HG03066 (cell line): Measurements from ENCODE around the gene SLAMF7.
"Not testable (repeated sequence)": the region's sequence is repeated elsewhere in the genome, so short reads cannot be mapped to it uniquely, and the experiment has no call there.

Experiments
- ATAC-seq: cut with Tn5 transposase; IDR thresholded peaks from one replicate; pipeline ENCODE4 v1.9.1; 2021; ENCODE audit warnings: low read depth; ENCODE audit not compliant: unreplicated experiment

The SLAMF7 gene

DNA sequence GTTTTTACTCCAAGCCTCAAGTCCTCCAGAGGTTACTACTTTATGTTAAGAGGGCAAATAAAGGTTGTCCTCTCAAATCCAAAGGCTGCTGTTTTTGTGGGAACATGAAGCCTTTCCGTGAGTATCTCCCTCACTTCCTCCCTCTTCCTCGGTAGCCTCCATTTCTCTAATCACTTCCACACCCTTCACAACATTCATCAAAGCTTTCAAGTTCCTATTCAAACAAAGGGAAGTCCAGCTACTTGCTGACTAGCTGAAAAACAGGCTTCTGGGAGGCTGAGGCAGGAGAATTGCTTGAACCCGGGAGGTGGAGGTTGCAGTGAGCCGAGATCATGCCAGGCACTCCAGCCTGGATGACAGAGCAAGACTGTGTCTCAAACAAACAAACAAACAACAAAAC is 20.8 kb upstream of the SLAMF7 start:
- no peak for ATAC-seq

DNA sequence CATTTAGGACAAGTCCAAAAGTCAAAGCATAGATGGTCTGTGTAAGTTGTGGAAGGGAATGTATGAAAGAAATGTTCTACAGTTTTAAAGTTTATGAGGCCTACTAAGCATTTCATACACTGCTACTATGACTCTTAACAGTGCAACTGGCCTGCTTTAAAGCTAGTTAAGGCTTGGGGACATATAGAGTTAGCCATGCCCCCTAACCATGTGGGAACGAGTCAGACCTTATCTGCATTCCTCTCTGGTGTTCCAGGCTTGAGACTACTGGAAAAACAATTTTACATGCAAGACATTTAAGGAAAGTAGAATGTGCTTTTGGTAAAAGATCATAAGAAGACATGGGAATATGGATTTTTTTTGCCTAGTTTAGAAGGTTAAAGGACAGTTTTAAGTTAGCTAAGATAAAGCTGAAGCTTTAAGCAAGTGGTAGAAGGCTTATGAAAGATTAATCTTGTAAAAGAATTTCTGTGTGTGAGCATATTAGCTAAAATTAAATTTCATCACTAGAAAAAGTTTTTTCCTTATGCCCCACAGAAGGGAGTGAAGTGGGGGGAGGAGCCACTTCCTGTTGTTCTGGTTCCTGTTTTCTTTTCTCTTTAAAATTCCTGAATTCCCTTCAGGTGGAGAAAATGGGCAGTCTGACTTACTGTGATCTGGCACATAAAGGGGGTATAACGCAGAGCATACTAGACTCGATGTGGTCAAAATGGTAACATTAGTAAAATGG is 18.5 kb upstream of the SLAMF7 start:
- ATAC-seq, result no peak

DNA sequence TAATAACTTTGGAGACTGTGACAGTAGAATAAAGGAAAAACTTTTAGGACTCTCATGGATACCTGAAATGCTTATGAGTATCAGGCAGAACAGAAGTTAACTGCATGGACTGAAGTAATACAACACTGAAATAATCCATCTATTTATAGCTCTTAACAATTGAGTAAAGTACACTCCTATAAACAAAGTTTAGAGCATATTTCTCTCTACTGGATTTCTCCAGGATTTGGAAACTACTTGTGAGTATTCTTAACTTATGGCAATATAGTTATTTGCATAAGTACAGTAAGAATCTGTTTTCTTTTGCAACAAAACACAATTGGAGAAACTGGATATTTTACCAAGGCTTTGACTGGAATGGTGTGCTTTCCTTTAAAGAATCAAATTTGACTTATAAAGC is 17.6 kb upstream of the SLAMF7 start:
- no peak for ATAC-seq

DNA sequence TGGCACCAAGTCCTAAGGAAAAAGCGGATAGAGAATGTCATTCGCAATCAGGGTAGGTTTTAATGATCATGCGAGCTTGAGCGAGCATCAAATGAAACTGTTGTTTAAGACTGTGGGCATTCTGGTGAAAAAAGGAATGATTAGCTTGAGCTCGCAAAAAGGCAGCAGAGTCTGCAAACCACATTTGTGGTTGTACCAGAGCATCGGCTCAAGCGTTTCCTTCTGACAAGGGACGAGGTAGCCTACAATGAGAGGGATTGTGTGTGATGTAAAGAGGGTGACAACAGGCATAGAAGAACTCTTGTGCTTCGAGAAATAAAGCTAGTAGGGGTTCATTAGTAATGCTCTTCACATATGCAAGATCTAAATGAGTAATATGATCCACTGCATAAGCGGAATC is 16.3 kb upstream of the SLAMF7 start:
- ATAC-seq, result no peak

DNA sequence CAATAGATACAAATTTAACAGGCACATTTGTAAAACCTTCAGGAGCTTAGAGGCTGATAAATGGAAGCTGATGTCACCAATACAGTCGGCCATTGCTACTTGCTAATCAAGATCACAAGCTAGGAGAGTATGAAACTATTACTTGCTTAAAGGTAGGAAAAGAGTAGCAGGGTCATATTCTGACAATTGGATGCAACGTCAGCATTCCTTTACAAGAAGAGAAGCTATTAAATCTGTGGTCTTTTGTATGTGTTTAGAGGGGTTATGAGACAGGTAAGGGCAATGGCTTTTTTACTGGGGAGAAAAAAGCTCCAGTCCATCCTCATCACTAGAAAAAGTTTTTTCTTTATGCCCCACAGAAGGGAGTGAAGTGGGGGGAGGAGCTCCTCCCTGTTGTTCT is 15.7 kb upstream of the SLAMF7 start:
- ATAC-seq, result no peak

DNA sequence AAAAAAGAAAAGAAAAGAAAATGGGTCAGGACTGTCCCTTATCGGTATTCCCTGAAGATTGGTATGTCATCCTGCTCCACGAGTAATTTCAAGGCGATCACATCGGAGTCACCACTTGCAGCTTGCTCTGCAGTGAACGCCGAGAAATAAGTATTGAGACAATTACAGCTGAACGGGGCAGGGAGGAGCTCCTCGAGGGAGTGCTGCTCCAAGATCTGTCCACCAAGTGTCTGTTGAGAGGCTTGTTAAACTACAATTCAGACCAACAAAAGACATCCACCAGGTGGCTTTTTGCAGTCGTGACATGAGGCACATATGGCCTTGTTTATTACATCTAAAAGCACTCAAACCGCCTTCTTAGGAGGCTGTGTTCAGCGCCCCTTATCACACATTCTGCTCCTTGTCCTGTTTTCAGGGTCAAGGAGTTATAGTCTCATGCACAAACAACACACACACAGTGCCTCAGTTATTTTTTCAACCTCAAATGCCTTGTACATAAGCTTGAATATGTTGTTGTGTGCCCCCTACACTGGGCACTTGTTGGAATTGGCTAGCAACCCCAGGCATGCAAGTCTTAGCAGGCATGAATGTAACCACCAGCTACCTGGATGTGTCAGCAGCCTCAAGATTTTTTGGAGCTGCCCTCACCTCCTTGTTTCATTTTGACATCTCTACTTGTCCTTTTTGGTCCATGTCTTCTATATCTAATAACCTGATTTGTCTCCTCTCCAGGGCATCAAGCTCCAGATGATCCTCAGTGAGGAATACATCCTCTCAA is 14.4 kb upstream of the SLAMF7 start:
- ATAC-seq, result no peak

DNA sequence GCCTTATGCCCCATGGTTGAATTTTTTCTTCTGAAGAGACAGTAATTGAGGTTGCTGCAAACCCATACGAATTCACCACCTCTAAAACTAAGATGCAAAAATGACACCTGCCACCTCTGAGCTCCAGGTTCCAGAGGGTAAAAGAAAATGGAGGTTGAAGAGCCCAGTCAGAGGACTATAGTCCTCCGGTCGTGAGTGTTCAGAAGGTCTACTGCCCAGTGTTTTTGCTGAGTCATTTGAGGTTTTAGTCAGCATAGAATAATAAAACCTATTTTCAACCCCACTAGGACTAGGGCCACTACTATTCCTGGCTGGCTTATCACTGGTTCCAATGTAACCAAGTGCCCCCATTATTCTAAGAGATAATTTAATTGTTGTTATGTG is 12.9 kb upstream of the SLAMF7 start:
- no peak for ATAC-seq

DNA sequence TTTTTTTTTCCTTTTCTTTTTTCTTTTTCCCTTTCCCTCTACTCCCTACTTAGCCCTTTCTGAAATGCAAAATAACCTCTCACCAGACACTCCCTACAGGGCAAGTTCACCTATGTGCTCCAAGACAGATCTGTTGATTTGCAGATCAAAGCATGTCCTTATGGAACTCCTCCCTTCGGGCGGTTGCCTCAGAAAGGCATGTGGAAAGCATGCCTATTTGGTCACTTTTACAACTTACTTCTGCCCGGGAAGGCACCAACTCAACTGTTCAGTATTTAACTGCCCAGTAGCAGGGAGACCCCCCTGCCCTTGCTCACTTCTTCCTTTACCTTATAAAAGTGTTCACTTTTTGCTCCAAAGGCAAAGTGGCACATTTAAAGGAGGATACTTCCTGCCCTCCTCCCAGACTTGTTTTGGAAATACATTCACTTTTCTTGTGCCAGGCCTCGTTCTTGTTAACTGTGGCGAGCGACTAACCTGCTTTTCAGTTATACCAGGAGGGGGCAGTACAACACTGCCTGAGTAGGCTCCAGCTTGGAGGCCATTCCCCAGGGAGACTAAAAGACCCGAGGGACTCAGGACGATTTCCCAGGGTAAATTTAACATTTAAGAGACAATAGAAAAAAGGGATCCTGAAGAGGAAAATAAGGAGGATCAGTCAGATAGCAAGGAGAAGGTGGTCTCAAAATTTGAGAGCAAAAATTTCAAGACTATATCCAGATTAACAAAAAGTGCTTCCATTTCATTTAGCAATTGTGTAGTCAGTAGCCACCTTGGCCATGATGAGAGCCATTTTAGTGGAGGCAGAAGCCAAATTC is 12.3 kb upstream of the SLAMF7 start:
- ATAC-seq, result peak; percentile 72

DNA sequence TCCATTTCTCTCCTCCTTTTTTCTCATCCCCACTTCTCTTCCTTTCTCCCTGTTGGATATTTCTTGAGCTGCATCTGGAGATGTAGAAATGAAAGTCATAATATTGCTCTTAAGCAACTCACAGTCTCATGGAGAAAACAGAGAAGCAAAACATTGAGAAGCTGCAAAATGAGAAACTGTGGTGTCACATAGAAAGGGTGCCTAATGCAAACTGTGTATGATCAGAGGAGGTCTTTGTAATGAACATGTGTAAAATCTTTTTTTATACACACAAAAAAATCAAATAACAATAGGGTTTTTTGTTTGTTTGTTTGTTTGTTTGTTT is 11.8 kb upstream of the SLAMF7 start:
- ATAC-seq, result no peak

DNA sequence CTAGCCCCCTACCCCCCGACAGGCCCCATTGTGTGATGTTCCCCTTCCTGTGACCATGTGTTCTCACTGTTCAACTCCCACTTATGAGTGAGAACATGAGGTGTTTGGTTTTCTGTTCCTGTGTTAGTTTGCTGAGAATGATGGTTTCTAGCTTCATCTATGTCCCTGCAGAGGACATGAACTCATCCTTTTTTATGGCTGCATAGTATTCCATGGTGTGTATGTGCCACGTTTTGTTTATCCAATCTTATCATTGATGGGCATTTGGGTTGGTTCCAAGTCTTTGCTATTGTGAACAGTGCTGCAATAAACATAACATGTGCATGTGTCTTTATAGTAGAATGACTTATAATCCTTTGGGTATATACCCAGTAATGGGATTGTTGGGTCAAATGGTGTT is 7.5 kb upstream of the SLAMF7 start:
- not testable (repeated sequence) for ATAC-seq

DNA sequence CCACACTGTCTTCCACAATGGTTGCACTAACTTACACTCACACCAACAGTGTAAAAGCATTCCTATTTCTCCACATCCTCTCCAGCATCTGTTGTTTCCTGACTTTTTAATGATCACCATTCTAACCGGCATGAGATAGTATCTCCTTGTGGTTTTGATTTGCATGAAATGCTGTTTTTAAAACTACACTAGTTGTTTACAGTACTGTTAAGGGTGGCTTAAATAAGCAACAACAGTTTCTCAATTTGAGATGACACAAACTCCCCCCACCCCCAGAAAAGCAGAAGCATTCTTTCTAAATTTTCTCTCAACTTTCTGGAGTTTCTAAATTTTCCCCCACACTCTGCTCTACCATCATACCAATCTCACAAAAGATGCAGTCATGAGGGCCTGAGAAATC is 7.1 kb upstream of the SLAMF7 start:
- ATAC-seq, result no peak

DNA sequence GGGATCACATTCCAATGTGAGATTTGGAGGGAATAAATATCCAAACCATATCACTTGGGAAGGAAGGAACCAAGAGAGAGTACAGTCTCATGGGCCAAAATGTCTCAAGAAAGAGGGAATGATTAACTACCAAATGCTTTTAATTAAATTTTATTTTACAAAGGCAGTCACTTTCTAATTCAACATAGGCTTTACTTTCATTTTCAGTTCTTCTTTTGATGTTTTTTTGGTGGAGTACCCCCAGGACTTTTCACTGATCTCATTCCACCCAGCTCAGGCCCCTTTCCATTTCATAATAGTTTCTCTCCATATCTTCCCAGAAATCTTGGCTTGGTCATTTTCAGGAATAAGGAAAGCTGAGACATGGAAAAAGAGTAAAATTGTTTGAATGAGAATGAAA is 5.1 kb upstream of the SLAMF7 start:
- no peak for ATAC-seq

DNA sequence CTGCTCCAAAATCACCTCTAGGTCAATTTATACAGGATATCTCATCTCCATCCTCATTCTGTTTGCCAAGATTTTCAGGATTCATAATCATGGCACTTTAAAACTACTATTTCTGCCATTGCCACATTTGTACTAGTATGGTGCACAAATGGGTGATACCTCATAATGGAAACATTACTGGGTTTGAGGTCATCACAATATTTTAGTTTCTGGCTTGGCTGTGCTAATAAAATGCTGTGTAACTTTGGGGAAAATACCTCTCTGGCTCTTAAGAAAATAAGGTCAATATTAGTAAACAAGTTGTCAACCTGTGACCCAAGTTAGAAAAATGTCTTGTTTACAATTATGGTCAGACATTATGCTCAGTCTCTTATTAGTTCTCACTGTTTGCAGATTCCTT is 4.7 kb upstream of the SLAMF7 start:
- ATAC-seq, result no peak

DNA sequence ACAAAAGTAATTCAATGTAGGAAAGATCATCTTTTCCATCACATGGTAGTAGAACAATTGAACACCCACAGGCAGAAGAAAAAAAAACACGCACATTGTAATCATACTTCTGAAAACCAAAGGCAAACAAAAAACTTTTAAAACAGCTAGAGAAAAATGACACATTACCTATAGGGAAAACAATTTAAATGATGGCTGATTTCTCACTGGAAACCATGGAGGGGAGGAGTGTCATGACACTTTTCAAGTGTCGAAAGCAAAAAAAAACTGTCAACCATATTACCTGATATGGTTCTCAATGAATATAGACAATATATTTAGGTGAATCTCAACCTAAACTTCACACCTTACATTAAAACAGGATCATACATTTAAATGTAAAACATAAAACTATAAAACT is 776 bp upstream of the SLAMF7 start:
- no peak for ATAC-seq

DNA sequence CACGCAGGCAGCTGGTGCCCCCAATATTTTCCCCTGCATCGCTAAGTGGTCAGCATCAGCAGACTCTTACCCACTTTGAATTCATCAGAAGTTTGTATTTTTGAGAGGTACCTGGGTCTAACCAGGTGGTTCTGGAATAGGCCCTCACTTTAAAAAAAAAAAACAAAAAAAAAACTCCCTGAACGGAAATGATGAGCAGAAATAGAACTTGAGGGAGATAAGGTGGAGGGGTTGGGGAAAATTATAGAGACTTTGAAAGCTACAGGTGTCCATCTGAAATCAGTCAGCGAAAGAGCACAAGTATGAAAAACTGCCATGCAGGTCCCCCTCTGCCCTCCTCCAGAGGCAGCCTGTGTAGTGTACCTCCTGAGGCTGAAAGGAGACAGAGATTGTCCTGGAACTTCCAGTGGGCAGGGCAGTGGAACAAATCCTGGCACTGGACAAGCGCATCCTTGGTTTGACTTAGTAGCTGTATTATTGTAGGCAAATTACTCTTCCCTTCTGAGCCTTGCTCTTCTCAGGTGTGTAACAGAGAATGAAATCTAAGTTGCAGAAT is 1.2 kb downstream of the SLAMF7 start:
- no peak for ATAC-seq

DNA sequence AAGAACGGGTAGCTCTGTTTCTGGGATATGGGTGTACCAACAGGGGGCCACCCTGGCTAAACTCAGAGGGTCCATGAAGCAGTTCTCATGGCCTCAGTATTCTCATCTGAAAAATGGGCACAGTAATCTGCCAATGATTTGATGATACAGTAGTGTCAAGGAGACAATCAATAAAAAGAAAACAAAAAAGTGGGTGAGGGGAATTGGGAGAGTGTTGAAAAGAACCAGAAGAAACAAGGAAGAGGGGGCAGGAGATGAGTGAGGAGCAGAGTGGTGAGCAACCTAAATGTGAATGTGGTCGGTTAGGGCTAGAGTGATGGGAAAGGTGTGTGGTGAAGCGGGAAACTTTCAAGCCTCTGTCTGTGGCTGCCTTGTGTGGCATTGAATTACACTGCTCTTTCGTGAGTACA is 2.0 kb downstream of the SLAMF7 start:
- ATAC-seq, result no peak

DNA sequence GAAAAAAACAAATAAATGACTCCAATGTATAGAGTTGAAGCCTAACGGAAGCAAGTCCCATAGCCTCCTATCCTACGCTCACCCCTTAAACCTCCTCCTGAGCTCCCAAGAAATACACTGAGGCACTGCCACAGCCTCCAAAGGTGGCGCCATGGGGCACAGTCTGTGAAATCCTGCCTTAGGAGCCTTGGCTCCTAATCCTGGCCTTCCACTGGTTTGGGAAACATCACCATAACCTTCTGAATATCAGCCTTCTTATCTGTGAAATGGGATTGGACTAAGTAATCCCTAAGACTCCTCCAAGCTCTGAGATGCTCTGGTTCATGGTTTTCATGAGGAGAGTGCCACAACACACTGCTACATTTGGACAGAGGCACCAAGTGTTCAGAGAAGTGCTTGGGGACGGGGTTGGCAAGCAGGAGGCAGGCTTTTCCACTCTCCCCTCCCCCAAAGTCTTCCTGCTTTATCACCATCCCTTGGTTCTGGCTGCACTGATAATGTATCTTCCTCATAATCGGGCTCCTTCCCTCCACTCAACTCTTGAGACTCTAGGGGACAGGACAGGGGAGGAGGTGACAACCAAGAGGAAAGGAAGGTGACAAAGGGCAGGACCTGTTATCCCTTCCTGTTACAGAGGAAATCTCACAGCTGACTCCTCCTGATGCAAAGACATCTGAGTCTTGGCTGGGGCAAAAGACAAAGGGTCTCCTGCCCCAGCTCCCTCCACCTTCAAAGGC is 2.7 kb downstream of the SLAMF7 start:
- no peak for ATAC-seq

DNA sequence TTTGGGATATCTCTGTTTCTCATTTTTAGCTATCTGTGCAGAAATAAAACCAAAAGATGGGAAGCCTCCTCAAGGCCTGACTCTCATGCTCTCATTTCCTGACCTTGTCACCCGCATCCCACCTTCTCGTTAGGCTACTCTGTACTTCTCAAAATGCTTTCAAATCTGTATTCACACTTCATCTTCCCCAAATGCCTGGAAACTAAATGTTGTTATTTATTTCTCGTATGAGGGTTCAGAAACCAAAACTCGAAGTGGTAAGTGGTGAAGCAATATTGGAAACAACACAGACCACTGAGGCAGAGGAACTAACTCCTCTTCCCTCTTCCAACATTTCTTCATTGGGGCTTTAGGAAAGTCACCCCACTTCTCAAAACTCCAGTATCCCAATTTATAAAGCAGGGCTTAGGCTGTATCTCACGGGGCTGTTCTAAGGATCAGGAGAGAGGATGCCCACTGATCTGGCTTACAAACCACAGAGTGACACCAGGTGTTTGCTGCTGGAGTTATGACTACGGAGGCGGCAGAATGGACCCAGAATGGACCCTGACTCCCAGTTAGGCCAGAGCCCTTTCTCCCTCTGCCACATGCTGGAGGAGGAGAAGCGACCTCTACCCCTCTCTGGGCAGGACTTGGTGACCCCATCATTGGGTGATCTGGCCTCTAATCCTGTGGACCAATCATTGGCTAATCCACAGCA is 3.5 kb downstream of the SLAMF7 start:
- no peak for ATAC-seq

DNA sequence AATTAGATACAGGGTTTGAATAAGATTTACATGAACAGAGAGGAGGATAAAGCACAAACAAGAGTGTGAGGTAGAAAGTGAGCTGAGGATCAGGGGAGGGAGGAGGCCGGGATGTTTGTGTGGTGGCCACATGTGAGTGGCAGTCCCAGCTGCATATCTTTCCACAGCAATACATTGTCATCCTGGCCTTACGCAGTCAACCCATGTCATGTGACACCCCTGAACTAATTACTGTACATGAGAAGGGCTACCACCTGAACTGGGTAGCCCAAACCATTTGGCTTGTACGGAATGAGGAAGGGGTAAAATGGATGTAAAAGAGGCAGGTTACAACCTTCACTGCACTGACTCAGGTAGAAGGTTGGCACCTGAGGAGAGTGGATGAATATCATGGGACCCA is 4.2 kb downstream of the SLAMF7 start:
- no peak for ATAC-seq

DNA sequence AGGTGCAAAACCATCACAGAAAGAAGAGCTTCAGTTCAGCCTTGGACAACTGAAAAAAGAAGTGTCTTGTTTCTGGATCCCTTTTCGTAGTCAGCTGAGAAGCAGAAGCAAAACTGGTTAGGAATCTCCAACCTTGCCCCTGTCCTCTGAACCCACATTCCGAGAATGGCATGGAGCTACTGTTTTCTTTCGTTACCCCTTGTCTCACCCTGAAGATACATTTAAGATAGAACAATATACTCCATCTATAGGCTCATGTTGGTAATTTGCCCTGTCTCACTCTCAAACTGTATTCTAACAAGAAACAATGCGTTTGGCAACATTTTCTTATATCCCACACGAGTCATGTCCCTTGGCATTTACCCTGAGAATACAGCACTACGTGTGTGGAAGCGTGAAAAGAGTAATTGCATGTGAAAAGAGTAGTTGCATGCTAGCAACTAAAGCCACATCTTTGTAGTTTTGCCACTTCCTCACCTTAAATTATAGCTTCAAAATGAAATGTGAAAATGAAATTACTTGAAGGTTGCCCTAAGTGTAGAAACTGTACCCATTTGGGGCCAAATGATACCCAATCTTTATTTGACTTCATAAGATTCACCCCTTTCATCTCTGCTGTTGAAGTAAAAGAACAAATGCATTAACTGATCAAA is 5.3 kb downstream of the SLAMF7 start:
- no peak for ATAC-seq
